RWPE1 (cell line): ENCODE measurements around the gene SELENBP1.

ENCODE experiments used
- CTCF ChIA-PET: fragments of 350-600 bp; sonication (Branson Sonifier 250); formaldehyde crosslinking; extraction: SDS; loops from one replicate; lab custom pipeline; 2021; lab: Yijun Ruan, JAX
- POLR2A ChIA-PET: fragments of 400-600 bp; formaldehyde crosslinking; extraction: SDS; loops from one replicate; lab custom pipeline; 2020; ENCODE audit warnings: antibody characterized with exemption; ENCODE audit not compliant: low non-redundant PET; lab: Yijun Ruan, JAX
- DNase-seq: peaks from one replicate; pipeline ENCODE4 v3.0.0; 2012; ENCODE audit warnings: low spot score
- H3K27ac ChIP-seq: fragments of 450-650 bp; 2 replicates; pipeline ENCODE4 v1.5.1; 2017
- CTCF ChIP-seq: fragments of 450-650 bp; conservative IDR thresholded peaks from 2 replicates; pipeline ENCODE4 v1.5.1; 2017; ENCODE audit warnings: low read depth, mild to moderate bottlenecking

Gene SELENBP1

GRCh38 chr1:151369302-151369610 lies 3.2 kb downstream of the SELENBP1 start:
- no peak for TF ChIP-seq CTCF
- DNase-seq, result no peak
- ChIA-PET CTCF (no interaction called here), POLR2A (no interaction called here)
- no peak overlapping the region for H3K27ac ChIP-seq

- no peak overlapping the region for H3K27ac ChIP-seq
- no peak for DNase-seq
- ChIA-PET CTCF (no interaction called here), POLR2A (no interaction called here)
- no peak for TF ChIP-seq CTCF
Observed at GRCh38 chr1:151368393-151369301, 3.9 kb downstream of the SELENBP1 start.

GRCh38 chr1:151367658-151368392 lies 4.7 kb downstream of the SELENBP1 start:
- ChIA-PET CTCF (no interaction called here), POLR2A (no interaction called here)
- H3K27ac ChIP-seq, result no peak overlapping the region
- no peak for TF ChIP-seq CTCF
- DNase-seq, result no peak

- DNase-seq, result no peak
- POLR2A ChIA-PET, result no interaction called here
- CTCF ChIA-PET, result interaction anchor here (0.6 to 0.7 kb wide), 2 partner anchors 55 to 633 kb away, joined by 3 to 4 read pairs; no protein-coding TSS in a partner anchor
- no peak overlapping the region for H3K27ac ChIP-seq
- no peak for TF ChIP-seq CTCF
Observed at GRCh38 chr1:151364996-151365395, 7.5 kb downstream of the SELENBP1 start.

GRCh38 chr1:151362308-151363155 lies 10.0 kb downstream of the SELENBP1 start:
- H3K27ac ChIP-seq, result no peak overlapping the region
- CTCF ChIA-PET, result interaction anchor here (0.6 kb wide), 1 partner anchor 29 kb away, joined by 3 read pairs; no protein-coding TSS in a partner anchor
- POLR2A ChIA-PET, result no interaction called here
- no peak for DNase-seq
- TF ChIP-seq CTCF, result no peak

- ChIA-PET POLR2A (no interaction called here), CTCF (no interaction called here)
- no peak overlapping the region for H3K27ac ChIP-seq
- DNase-seq, result no peak
- no peak for TF ChIP-seq CTCF
Observed at GRCh38 chr1:151361883-151362282, 10.6 kb downstream of the SELENBP1 start.
